Stimulated activated CD4-positive, alpha-beta T cell treated with anti-CD3 and anti-CD28 coated beads, Interleukin-1b, Interleukin-23, amount 100 ng/mL, for 24 hours (primary cell): Measurements from ENCODE around the gene EBF3.

Experiments
- DNase-seq, 4 experiments: peaks; one replicate each; pipeline ENCODE4 v3.0.0-alpha.2; 2020; ENCODE audit warnings: low read depth in 4 of 4, low spot score in 1 of 4

The EBF3 gene

GRCh38 chr10:129892548-129893052, 71.5 kb downstream of the EBF3 start:
- DNase-seq, result no peak

DNA sequence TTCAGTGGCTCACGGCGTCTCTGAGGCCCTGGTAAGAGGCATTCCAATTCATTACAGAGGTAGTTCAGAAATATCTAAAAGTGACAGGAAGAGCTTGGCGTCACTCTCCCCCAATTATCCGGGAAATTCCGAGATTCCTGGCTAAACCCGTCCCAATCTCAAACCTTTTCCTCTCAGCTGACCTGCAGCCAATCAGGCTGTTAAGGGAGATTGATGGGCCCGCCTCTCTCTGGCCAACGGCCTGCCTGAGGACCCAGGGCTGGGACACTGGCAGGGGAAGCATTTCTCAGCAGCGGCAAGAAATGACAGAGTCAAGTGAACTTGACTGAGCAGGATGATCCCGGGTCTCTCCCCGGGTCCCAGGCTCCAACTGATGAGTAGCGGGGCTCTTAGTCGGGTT, 72.3 kb downstream of the EBF3 start:
- no peak for DNase-seq

- no peak for DNase-seq
Measured at GRCh38 chr10:129890170-129890569, 73.9 kb downstream of the EBF3 start.

DNA sequence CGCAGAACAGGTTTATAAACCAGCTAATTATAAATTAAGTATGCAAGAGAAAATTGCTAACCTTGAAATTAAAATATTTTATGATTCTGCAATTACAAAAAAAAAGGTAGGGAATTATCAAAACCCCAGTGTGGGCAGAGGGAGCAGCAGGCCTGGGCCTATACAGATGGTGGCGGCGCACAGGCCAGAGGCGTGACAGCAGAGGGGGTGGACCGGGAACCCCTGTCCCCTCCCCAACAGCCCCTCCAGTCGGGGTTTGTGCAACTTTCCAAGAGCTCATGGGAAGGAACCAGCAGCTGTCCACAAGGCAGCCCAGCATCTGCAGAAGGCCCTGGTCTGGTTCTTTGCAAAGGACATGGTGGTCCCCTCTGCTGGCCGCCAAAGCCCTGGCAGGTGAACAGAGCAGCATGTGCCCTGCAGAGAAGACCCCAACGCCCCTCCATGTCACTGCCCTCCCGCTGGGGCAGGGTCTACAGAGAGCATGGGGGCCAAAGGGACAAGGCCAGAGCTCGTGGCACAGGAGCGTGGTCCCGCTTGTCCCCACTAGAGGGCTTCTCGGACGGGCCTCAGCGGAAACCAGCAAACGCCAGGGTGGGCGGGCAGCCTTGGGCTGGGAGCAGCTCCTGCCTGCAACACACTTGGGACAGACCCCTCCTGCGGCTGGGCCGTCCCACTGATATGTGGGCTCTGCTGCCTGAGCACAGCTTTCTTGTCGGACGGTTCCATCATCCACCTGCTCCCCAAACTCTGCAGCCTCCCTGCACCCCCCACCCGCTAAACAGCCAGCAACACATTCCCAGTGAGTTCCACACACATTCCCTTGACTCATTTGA, 75.1 kb downstream of the EBF3 start:
- DNase-seq, result peak; percentile 15 to 32 (median 18)

GRCh38 chr10:129887986-129888783, 75.9 kb downstream of the EBF3 start:
- DNase-seq, result no peak

DNA sequence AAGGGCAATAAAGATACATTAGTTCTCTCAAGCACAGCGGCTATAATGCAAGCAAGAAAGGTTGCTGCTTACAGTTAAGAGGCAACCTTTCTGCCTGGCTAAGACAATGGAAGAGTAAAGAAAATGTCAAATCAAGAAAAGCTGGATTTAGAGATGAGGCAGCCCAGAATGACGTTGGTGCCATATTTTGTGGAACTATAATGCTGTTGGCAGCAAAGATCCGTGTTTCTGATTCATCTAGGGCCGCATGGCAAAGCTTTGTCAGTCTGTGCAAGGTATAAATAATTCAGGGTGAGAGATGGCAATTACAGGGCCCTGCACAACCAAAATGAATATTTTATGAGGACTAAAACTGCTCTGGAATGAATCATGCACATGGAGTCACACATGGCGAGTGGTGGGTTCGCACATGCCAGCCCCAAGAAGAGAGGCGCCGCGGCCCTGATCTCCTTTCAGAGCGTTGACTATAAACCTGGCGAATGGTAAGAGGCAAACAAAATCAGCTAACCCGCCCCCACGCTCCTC, 76.6 kb downstream of the EBF3 start:
- DNase-seq, result no peak

DNA sequence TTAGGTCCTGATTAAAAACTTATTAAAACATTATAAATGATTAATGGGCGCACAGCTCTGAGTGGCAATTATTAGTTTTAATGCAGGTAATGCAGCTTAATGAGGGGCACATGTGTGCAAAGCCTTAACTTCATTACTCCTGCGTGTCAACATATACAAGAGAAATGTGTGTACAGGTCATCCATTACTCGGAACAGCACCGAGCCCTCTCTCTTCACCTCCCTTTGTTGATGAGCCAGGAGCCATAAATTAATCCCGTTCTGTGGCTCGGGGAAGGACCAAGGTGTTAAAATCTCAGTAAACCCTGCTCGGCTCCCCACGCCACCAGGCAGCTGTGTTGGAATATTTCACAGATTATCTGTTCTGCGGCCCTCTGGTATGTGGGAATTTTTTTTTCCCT, 77.8 kb downstream of the EBF3 start:
- DNase-seq, result no peak

- DNase-seq, result no peak
Measured at GRCh38 chr10:129885526-129885925, 78.5 kb downstream of the EBF3 start.

DNA sequence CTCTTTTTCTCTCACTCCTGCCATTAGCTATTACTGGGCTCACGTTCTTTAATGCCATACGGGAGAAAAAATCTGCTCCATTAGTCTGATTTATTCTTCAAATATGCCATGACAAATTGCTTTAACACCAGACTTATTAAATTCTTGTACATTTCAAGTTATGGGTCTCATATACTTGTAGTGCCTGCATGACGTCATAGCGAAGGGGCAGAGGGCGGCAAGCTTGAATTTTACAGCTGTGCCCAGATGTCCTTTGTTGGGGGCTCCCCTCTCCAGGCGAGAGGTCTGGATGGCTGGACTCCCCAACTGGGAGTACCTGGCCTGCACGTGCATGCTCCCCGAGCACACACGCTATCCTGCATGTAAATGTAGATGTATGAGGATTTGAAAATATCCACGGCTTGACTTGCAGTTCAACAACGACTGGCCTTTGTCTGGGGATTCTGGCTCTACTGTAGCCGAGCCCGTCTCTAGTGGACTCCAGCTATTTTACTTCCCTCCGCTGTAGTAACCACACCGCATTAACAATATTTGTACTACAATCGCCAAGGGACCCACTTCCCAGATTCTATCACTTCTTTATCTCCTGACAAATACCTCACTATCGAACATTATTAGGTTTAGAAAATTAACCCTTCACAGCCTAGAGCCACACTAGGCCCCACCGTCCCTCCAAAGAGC, 79.5 kb downstream of the EBF3 start:
- no peak for DNase-seq

GRCh38 chr10:129883626-129884397, 80.3 kb downstream of the EBF3 start:
- DNase-seq, result no peak

- DNase-seq, result no peak
Measured at GRCh38 chr10:129883029-129883428, 81.0 kb downstream of the EBF3 start.

- no peak for DNase-seq
Measured at GRCh38 chr10:129882291-129883010, 81.6 kb downstream of the EBF3 start.

DNA sequence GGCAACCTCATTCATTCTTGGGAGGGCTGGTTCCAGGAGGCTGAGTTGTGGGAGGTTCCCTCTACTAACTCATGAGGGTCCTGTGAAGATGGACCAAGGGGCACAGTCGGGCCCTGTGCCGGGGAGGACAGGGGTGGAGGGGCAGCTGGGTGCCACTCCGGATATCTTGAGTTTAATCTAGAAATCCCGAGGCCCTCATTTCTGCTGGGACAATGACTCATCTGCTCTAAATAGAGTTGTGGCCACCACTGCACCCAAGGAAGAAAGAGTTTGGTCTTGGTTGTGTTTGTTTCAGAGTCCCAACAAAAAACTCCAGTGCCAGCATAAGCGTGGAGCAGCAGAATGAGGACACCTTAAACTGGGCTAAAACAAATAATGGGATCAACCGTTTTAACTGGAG, 82.4 kb downstream of the EBF3 start:
- DNase-seq, result no peak

- DNase-seq, result no peak
Measured at GRCh38 chr10:129880191-129880870, 83.7 kb downstream of the EBF3 start.

DNA sequence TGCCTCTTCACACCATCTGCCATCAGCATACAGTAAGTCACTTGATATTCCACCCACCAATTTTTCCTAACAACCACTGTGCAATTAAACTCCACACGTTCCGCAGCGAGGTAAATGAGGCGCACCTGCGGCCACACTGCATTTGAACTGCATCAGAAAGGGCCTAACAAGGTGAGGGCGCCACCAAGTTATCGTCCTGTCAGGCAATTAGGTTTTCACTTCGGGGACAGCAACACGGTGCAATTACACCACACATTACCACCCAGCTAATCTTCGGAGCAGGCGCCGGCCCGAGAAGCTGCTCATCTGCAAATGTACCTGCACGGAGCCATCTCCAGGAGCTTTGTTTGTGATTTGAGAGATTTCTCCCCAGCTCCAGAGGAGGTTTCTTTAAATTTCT, 84.4 kb downstream of the EBF3 start:
- DNase-seq, result no peak

DNA sequence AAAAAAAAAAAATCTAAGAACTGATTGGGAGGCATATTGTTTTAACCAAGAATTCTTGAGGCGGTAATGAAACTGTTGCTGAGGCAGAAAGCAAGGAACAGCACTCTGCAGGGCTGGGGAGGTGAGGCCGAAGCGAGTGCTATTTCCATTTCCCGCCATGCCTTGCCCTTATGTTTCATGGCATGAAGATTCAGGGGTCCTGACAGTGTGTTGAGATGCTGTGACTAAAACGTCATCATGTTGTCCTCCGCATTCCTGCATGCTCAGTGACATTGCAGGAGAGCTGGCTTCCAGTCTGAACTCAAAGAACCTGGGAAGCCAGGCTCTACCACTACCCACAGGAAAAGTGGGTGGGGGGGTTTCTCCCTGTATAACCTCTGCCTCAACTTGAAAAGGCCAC, 85.2 kb downstream of the EBF3 start:
- DNase-seq, result no peak

GRCh38 chr10:129877773-129878371, 86.2 kb downstream of the EBF3 start:
- DNase-seq, result peak in 2 of 4 experiments; percentile 16 to 24

- no peak for DNase-seq
Measured at GRCh38 chr10:129876838-129877237, 87.2 kb downstream of the EBF3 start.
